Measurements from ENCODE around the gene ABCC5. TPM values are rescaled to one million over a fixed set of nuclear protein-coding genes. Genes with fewer than 3 reads are reported as not detected.

The ABCC5 gene
- polyA plus RNA-seq, 10 donors = 17.1 to 40.2 (median 24.6) TPM

- peak in 1 of 3 donors; percentile 10 for DNase-seq
Measured at GRCh38 chr3:183924956-183925355, 92.7 kb downstream of the ABCC5 start.

- DNase-seq = no peak
Measured at GRCh38 chr3:183924543-183924942, 93.1 kb downstream of the ABCC5 start.

GRCh38 chr3:183922421-183922820 is 95.3 kb downstream of the ABCC5 start:
- no peak for DNase-seq

GRCh38 chr3:183921096-183921495 is 96.6 kb downstream of the ABCC5 start:
- no peak for DNase-seq

- no peak for DNase-seq
Measured at GRCh38 chr3:183920416-183920815, 97.3 kb downstream of the ABCC5 start.

- no peak for DNase-seq
Measured at GRCh38 chr3:183918178-183918577, 99.5 kb downstream of the ABCC5 start.

GRCh38 chr3:183917776-183918175 is 99.9 kb downstream of the ABCC5 start:
- DNase-seq = no peak

- no peak for DNase-seq
Measured at GRCh38 chr3:183914856-183915255, 102.8 kb downstream of the ABCC5 start.

GRCh38 chr3:183913580-183913920 is 104.1 kb downstream of the ABCC5 start:
- no peak for DNase-seq

GRCh38 chr3:183912895-183913579 is 104.6 kb downstream of the ABCC5 start:
- no peak for DNase-seq

- DNase-seq = no peak
Measured at GRCh38 chr3:183911763-183912506, 105.7 kb downstream of the ABCC5 start.

GRCh38 chr3:183911087-183911486 is 106.6 kb downstream of the ABCC5 start:
- DNase-seq = no peak

GRCh38 chr3:183909030-183909600 is 108.6 kb downstream of the ABCC5 start:
- DNase-seq = no peak

- no peak for DNase-seq
Measured at GRCh38 chr3:183907911-183908331, 109.8 kb downstream of the ABCC5 start.

- no peak for DNase-seq
Measured at GRCh38 chr3:183907176-183907575, 110.5 kb downstream of the ABCC5 start.

- no peak for DNase-seq
Measured at GRCh38 chr3:183906234-183906921, 111.3 kb downstream of the ABCC5 start.

- no peak for DNase-seq
Measured at GRCh38 chr3:183904833-183905780, 112.6 kb downstream of the ABCC5 start.

- DNase-seq = no peak
Measured at GRCh38 chr3:183898028-183898431, 119.7 kb downstream of the ABCC5 start.

GRCh38 chr3:183897606-183898005 is 120.1 kb downstream of the ABCC5 start:
- no peak for DNase-seq

GRCh38 chr3:183896610-183897009 is 121.1 kb downstream of the ABCC5 start:
- DNase-seq = no peak

- DNase-seq = no peak
Measured at GRCh38 chr3:183896184-183896583, 121.5 kb downstream of the ABCC5 start.
